GM18870 (cell line): ENCODE results near the gene TNFSF8.

ENCODE experiments used
- ATAC-seq: cut with Tn5 transposase; IDR thresholded peaks from one replicate; pipeline ENCODE4 v1.9.1; 2021; ENCODE audit warnings: moderate library complexity; ENCODE audit not compliant: unreplicated experiment

TNFSF8 gene

GRCh38 chr9:114930056-114930812, at the start of gene TNFSF8:
Gene TNFSF8 (minus strand): TSS chr9:114930591. CDS start chr9:114930303, 288 bp downstream.
- no peak for ATAC-seq

GRCh38 chr9:114973216-114973615, 42.8 kb upstream of the TNFSF8 start:
- ATAC-seq: no peak

- no peak for ATAC-seq
Measured at GRCh38 chr9:114972510-114973136, 42.2 kb upstream of the TNFSF8 start.

- no peak for ATAC-seq
Measured at GRCh38 chr9:114969269-114969668, 38.9 kb upstream of the TNFSF8 start.

- no peak for ATAC-seq
Measured at GRCh38 chr9:114968671-114969070, 38.3 kb upstream of the TNFSF8 start.

GRCh38 chr9:114965564-114965963, 35.2 kb upstream of the TNFSF8 start:
- ATAC-seq: no peak

- ATAC-seq: no peak
Measured at GRCh38 chr9:114962809-114963208, 32.4 kb upstream of the TNFSF8 start.

GRCh38 chr9:114960276-114960675, 29.9 kb upstream of the TNFSF8 start:
- ATAC-seq: no peak

GRCh38 chr9:114958844-114959235, 28.4 kb upstream of the TNFSF8 start:
- ATAC-seq: no peak

GRCh38 chr9:114958021-114958843, 27.8 kb upstream of the TNFSF8 start:
- no peak for ATAC-seq

GRCh38 chr9:114957558-114957957, 27.2 kb upstream of the TNFSF8 start:
- ATAC-seq: no peak

- ATAC-seq: no peak
Measured at GRCh38 chr9:114954956-114955582, 24.7 kb upstream of the TNFSF8 start.

- ATAC-seq: no peak
Measured at GRCh38 chr9:114953959-114954358, 23.6 kb upstream of the TNFSF8 start.

- no peak for ATAC-seq
Measured at GRCh38 chr9:114953046-114953445, 22.7 kb upstream of the TNFSF8 start.

- no peak for ATAC-seq
Measured at GRCh38 chr9:114950761-114951160, 20.4 kb upstream of the TNFSF8 start.

GRCh38 chr9:114947058-114947457, 16.7 kb upstream of the TNFSF8 start:
- ATAC-seq: no peak

GRCh38 chr9:114945616-114946412, 15.4 kb upstream of the TNFSF8 start:
- no peak for ATAC-seq

GRCh38 chr9:114941376-114941775, 11.0 kb upstream of the TNFSF8 start:
- ATAC-seq: no peak

GRCh38 chr9:114938687-114939575, 8.5 kb upstream of the TNFSF8 start:
- no peak for ATAC-seq
